H9 (cell line): ENCODE measurements around the gene RSPH3. TPM values are rescaled to one million over a fixed set of nuclear protein-coding genes. Genes with fewer than 3 reads are reported as not detected.

Experiments used
- DNase-seq: peaks from one replicate; pipeline ENCODE4 v3.0.0-alpha.2; 2017
- H2AFZ ChIP-seq: one replicate; pipeline ENCODE4 v1.6.1; 2013; ENCODE audit warnings: mild to moderate bottlenecking, low read length, control low read depth, moderate library complexity
- H2AK5ac ChIP-seq: 2 replicates; pipeline ENCODE4 v1.6.1; 2013; ENCODE audit warnings: low read length, control low read depth, mixed read lengths; ENCODE audit not compliant: insufficient read length
- H2BK120ac ChIP-seq: one replicate; pipeline ENCODE4 v1.6.1; 2013; ENCODE audit warnings: low read depth, mild to moderate bottlenecking, low read length, control low read depth, inconsistent platforms; ENCODE audit not compliant: poor library complexity, severe bottlenecking
- H2BK12ac ChIP-seq: 2 replicates; pipeline ENCODE4 v1.6.1; 2013; ENCODE audit warnings: low read length, control low read depth, mixed read lengths, low read depth; ENCODE audit not compliant: insufficient read length
- H2BK15ac ChIP-seq: 2 replicates; pipeline ENCODE4 v1.6.1; 2013; ENCODE audit warnings: low read depth, low read length, control low read depth
- H2BK20ac ChIP-seq: one replicate; pipeline ENCODE4 v1.6.1; 2013; ENCODE audit warnings: low read depth, mild to moderate bottlenecking, low read length, control low read depth, inconsistent platforms; ENCODE audit not compliant: poor library complexity, severe bottlenecking
- H2BK5ac ChIP-seq: 2 replicates; pipeline ENCODE4 v1.6.1; 2013; ENCODE audit warnings: low read length, control low read depth, mixed read lengths; ENCODE audit not compliant: insufficient read length
- H3K14ac ChIP-seq: 2 replicates; pipeline ENCODE4 v1.6.1; 2013; ENCODE audit warnings: low read length, control low read depth; ENCODE audit not compliant: insufficient read depth
- H3K18ac ChIP-seq: 2 replicates; pipeline ENCODE4 v1.6.1; 2013; ENCODE audit warnings: low read depth, mild to moderate bottlenecking, mixed read lengths, low read length, control low read depth; ENCODE audit not compliant: insufficient read length
- H3K23ac ChIP-seq: 2 replicates; pipeline ENCODE4 v1.6.1; 2013; ENCODE audit warnings: low read length, control low read depth, mixed read lengths, low read depth; ENCODE audit not compliant: insufficient read length
- H3K23me2 ChIP-seq: 2 replicates; pipeline ENCODE4 v1.6.1; 2013; ENCODE audit warnings: low read depth, mild to moderate bottlenecking, mixed read lengths, low read length, control low read depth; ENCODE audit not compliant: insufficient read length, poor library complexity, severe bottlenecking
- H3K27ac ChIP-seq: 2 replicates; pipeline ENCODE4 v1.5.1; 2013; ENCODE audit warnings: low read length, control low read depth, mixed read lengths, low read depth; ENCODE audit not compliant: insufficient read length
- H3K27me3 ChIP-seq: 2 replicates; pipeline ENCODE4 v1.6.1; 2013; ENCODE audit warnings: low read length, control low read depth, inconsistent platforms; ENCODE audit not compliant: insufficient read depth
- H3K4ac ChIP-seq: 2 replicates; pipeline ENCODE4 v1.6.1; 2013; ENCODE audit warnings: low read depth, mild to moderate bottlenecking, control low read depth, inconsistent platforms, low read length, moderate library complexity
- H3K4me1 ChIP-seq: 2 replicates; pipeline ENCODE4 v1.6.1; 2013; ENCODE audit warnings: low read length, control low read depth, inconsistent platforms; ENCODE audit not compliant: insufficient read depth
- H3K4me2 ChIP-seq: 2 replicates; pipeline ENCODE4 v1.6.1; 2013; ENCODE audit warnings: low read length, control low read depth, mixed read lengths; ENCODE audit not compliant: insufficient read length, insufficient read depth
- H3K56ac ChIP-seq: 2 replicates; pipeline ENCODE4 v1.6.1; 2013; ENCODE audit warnings: low read depth, mild to moderate bottlenecking, mixed read lengths, low read length, control low read depth; ENCODE audit not compliant: insufficient read length
- H3K79me1 ChIP-seq: 2 replicates; pipeline ENCODE4 v1.6.1; 2013; ENCODE audit warnings: low read depth, mild to moderate bottlenecking, moderate library complexity, low read length, control low read depth, inconsistent platforms; ENCODE audit not compliant: insufficient read depth, poor library complexity, severe bottlenecking
- H3K79me2 ChIP-seq: 2 replicates; pipeline ENCODE4 v1.6.1; 2013; ENCODE audit warnings: low read length, control low read depth, inconsistent platforms; ENCODE audit not compliant: insufficient read depth
- H3K9ac ChIP-seq: 2 replicates; pipeline ENCODE4 v1.6.1; 2013; ENCODE audit warnings: low read length, control low read depth, mixed read lengths; ENCODE audit not compliant: insufficient read length; ENCODE audit errors: extremely low read depth
- H3K9me3 ChIP-seq: one replicate; pipeline ENCODE4 v1.6.1; 2013; ENCODE audit warnings: low read depth, low read length, inconsistent platforms; ENCODE audit not compliant: control insufficient read depth
- H3T11ph ChIP-seq: one replicate; pipeline ENCODE4 v1.6.1; 2013; ENCODE audit warnings: mild to moderate bottlenecking, low read length, control low read depth, inconsistent platforms
- H4K20me1 ChIP-seq: one replicate; pipeline ENCODE4 v1.6.1; 2013; ENCODE audit not compliant: control insufficient read depth, insufficient read length, insufficient read depth
- H4K5ac ChIP-seq: 2 replicates; pipeline ENCODE4 v1.6.1; 2013; ENCODE audit warnings: low read depth, mild to moderate bottlenecking, mixed read lengths, low read length, control low read depth; ENCODE audit not compliant: insufficient read length
- H4K8ac ChIP-seq: replicated peaks from 2 replicates; pipeline ENCODE4 v1.6.1; 2013; ENCODE audit warnings: low read length, control low read depth, mixed read lengths, low read depth; ENCODE audit not compliant: insufficient read length
- H4K91ac ChIP-seq: 2 replicates; pipeline ENCODE4 v1.6.1; 2013; ENCODE audit warnings: low read depth, mild to moderate bottlenecking, moderate library complexity, mixed read lengths, low read length, control low read depth; ENCODE audit not compliant: insufficient read length
- H3K27ac Mint-ChIP-seq, 3 experiments: 2 replicates in 2 of 3; 3 replicates in 1 of 3; pipeline ENCODE4 v1.8.0; 2020 to 2021; ENCODE audit warnings: mixed read lengths in 3 of 3, mild to moderate bottlenecking in 1 of 3, moderate library complexity in 1 of 3
- H3K27me3 Mint-ChIP-seq: 2 replicates; pipeline ENCODE4 v1.8.0; 2021; ENCODE audit warnings: low read depth, mild to moderate bottlenecking, moderate library complexity, mixed read lengths
- H3K36me3 Mint-ChIP-seq, 3 experiments: 2 replicates in 2 of 3; 3 replicates in 1 of 3; pipeline ENCODE4 v1.8.0; 2020 to 2021; ENCODE audit warnings: low read depth in 3 of 3, mixed read lengths in 3 of 3; ENCODE audit not compliant: insufficient read depth in 1 of 3
- H3K4me1 Mint-ChIP-seq, 2 experiments: 2 replicates each; pipeline ENCODE4 v1.8.0; 2020; ENCODE audit warnings: mixed read lengths in 2 of 2
- H3K4me3 Mint-ChIP-seq, 2 experiments: 2 replicates in 1 of 2; 3 replicates in 1 of 2; pipeline ENCODE4 v1.8.0; 2020 to 2021; ENCODE audit warnings: mild to moderate bottlenecking in 2 of 2, mixed read lengths in 2 of 2, moderate library complexity in 1 of 2
- H3K9me3 Mint-ChIP-seq, 2 experiments: 2 replicates in 1 of 2; 3 replicates in 1 of 2; pipeline ENCODE4 v1.8.0; 2020; ENCODE audit warnings: mild to moderate bottlenecking in 2 of 2, mixed read lengths in 2 of 2, moderate library complexity in 1 of 2
- CTCF ChIP-seq: fragments of 200-600 bp; sonication (generic); conservative IDR thresholded peaks from 3 replicates; pipeline ENCODE4 v1.8.0; 2021; ENCODE audit warnings: antibody characterized with exemption, mild to moderate bottlenecking
- WGBS: extraction: QIAGEN DNeasy Blood & Tissue Kit; methylation state at CpG from one replicate; pipeline ENCODE4 v1.1.7; 2013; ENCODE audit warnings: missing lambda C conversion rate, low lambda C conversion rate, mixed read lengths; ENCODE audit not compliant: insufficient read length; ENCODE audit errors: extremely low coverage; 5-methylcytosine and 5-hydroxymethylcytosine counted together
- total RNA-seq: library from RNA; stranded (reverse); gene quantifications from 2 replicates; pipeline ENCODE4 v1.2.1, GENCODE V29; 2021

RSPH3 gene
- total RNA-seq, 1 experiment from 2014 or later = 2.2 TPM

- H4K8ac ChIP-seq = no peak overlapping the region
- H3K23me2 ChIP-seq = no peaks in the 10 kb centered on the region
- H3K18ac ChIP-seq = no peak overlapping the region
- H3K27me3 ChIP-seq = no peaks in the 10 kb centered on the region
- no peaks in the 10 kb centered on the region for H3K79me1 ChIP-seq
- no peak overlapping the region for H2BK15ac ChIP-seq
- Mint-ChIP-seq H3K9me3 (peaks cover 19 to 30% of the 10 kb centered on the region in 2 experiments), H3K4me3 (no peak overlapping the region), H3K27me3 (no peaks in the 10 kb centered on the region), H3K4me1 (peaks cover 9 to 16% of the 10 kb centered on the region in 2 experiments), H3K36me3 (peaks cover 12 to 31% (median 19%) of the 10 kb centered on the region in 3 experiments), H3K27ac (no peak overlapping the region)
- H2BK120ac ChIP-seq = no peak overlapping the region
- H2AFZ ChIP-seq = no peak overlapping the region
- H3K27ac ChIP-seq = no peak overlapping the region
- no peak overlapping the region for H3K23ac ChIP-seq
- H2AK5ac ChIP-seq = no peak overlapping the region
- H4K20me1 ChIP-seq = no peaks in the 10 kb centered on the region
- H3K4ac ChIP-seq = no peak overlapping the region
- H2BK20ac ChIP-seq = no peak overlapping the region
- no peak overlapping the region for H3K4me2 ChIP-seq
- H4K91ac ChIP-seq = no peak overlapping the region
- no peak overlapping the region for H3K14ac ChIP-seq
- WGBS = no CpG with 5 or more reads among the region's 1 CpG
- no peak overlapping the region for H3K9ac ChIP-seq
- no peak overlapping the region for H2BK12ac ChIP-seq
- H4K5ac ChIP-seq = no peak overlapping the region
- no peaks in the 10 kb centered on the region for H3K79me2 ChIP-seq
- H3K56ac ChIP-seq = no peak overlapping the region
- no peaks in the 10 kb centered on the region; the same call in 1 of the 2 replicates for H3K4me1 ChIP-seq
- DNase-seq = no peak
- TF ChIP-seq CTCF = no peak
- H3T11ph ChIP-seq = no peak overlapping the region
- H3K9me3 ChIP-seq = no peaks in the 10 kb centered on the region
- no peak overlapping the region for H2BK5ac ChIP-seq
Observed at GRCh38 chr6:158969148-158969547, 30.9 kb downstream of the RSPH3 start.
